Dermis blood vessel endothelial cell (primary cell): ENCODE data around the gene OR2H2. TPM values are rescaled to one million over a fixed set of nuclear protein-coding genes. Genes with fewer than 3 reads are reported as not detected.

Experiments used
- DNase-seq: peaks from one replicate; pipeline ENCODE4 v3.0.0; 2010
- total RNA-seq: library from RNA; depleted of rRNA; stranded (reverse); fragments of >200 nt; gene quantifications from 2 replicates; pipeline ENCODE4 v1.2.3, GENCODE V29; 2014

The OR2H2 gene
- total RNA-seq, result not detected in 2 replicates

DNA sequence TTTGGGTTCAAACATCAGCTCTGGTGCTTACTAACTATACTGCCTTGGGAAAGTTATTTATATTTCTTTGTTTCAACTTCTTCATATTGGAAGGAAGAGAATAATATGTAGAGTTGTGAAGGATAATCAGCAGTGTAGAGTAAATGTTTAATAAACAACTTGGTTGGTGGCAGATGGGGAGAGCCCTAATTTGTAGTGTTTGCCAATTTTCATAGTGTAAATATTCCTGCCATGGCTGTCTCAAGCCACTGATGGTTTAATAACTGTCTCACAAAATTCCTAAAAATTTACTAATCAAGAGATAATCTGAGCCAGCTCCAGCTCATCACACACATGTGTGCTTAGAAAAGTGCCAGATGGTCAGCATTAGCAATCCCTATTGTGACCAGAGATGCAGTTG, at the start of gene OR2H2:
TSS of gene OR2H2 (plus strand) at position 301 of the 400 bp plus-strand sequence. CDS start 2,824 bp downstream, outside the sequence.
- no peak for DNase-seq

DNA sequence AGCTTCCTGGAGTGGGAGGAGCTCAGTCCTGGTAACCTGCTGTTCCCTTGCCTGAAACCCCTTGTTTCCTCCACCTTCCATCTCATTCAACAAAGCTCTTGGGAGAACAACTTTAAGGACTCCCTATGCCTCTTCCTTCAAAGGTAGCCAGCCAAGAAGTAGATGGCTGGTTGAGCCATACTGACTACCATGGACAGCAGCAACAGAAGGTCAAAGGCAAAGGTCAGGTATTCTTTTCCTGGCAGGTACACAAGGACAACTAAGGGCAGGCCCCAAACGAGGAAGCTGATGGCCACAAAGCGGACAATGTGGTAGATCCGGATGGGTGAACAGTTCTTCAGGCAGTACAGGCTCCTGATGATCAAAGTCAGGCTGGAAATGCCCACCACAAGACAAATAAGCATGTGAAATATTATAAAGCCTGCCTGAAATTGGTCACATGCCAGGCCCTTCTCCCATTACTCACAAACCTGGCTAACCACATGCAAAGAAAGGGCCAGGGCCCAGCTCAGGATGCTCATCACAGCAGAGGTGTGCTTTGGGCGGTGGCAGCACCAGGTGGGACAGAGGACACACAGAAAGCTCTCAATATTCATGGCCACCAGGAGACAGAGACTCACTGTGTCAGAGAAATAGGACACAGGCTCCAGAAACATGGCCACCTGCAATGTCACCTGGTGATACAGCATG, 47.1 kb upstream of the OR2H2 start:
- DNase-seq, result no peak

DNA sequence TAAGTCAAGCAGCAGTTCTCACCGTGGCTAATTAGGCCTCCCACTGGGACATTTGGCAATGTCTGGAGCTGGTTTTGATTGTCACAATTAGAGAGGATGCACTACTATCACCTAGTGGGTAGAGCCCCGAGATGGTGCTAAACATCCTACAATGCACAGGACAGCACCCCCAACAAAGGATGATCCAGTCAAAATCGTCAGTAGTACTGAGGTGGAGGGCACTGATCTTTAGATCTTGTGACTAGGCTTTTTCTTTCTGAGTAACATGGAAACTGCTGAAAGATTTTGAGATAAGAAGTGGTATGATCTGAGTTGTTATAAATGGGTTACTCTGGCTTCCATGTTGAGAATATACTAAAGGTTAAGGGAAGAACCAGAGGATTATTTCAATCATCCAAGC, 37.3 kb upstream of the OR2H2 start:
- DNase-seq, result no peak

DNA sequence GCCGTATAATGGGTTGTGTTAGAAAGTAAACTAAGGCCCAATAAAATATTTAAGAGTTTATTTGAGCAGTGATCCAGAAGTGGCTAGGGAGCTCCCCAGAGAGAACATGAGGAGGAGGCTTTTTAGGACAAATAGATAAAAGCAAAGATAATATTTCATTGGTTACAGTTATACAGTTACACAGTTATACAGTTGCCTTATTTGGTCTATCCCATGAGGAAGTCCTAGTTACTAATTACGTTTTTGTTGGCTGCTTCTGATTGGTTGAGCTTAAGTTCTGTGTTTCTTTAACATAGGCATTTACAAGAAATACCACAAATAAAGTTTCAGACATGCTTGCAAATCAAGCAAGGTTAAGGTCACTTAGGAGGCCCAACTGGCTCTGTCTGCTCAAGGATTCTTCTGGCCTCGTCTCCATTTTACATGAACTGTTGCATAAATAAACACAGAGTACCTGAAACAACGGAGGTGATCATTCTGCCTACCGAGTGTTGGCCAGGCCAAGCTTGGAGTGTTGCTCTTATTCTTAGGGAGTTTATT, 32.3 kb upstream of the OR2H2 start:
- DNase-seq, result peak; percentile 72

DNA sequence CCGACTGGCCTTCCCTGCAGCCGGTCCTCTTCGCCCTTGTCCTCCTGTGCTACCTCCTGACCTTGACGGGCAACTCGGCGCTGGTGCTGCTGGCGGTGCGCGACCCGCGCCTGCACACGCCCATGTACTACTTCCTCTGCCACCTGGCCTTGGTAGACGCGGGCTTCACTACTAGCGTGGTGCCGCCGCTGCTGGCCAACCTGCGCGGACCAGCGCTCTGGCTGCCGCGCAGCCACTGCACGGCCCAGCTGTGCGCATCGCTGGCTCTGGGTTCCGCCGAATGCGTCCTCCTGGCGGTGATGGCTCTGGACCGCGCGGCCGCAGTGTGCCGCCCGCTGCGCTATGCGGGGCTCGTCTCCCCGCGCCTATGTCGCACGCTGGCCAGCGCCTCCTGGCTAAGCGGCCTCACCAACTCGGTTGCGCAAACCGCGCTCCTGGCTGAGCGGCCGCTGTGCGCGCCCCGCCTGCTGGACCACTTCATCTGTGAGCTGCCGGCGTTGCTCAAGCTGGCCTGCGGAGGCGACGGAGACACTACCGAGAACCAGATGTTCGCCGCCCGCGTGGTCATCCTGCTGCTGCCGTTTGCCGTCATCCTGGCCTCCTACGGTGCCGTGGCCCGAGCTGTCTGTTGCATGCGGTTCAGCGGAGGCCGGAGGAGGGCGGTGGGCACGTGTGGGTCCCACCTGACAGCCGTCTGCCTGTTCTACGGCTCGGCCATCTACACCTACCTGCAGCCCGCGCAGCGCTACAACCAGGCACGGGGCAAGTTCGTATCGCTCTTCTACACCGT, 31.5 kb upstream of the OR2H2 start:
- DNase-seq, result peak; percentile 14

DNA sequence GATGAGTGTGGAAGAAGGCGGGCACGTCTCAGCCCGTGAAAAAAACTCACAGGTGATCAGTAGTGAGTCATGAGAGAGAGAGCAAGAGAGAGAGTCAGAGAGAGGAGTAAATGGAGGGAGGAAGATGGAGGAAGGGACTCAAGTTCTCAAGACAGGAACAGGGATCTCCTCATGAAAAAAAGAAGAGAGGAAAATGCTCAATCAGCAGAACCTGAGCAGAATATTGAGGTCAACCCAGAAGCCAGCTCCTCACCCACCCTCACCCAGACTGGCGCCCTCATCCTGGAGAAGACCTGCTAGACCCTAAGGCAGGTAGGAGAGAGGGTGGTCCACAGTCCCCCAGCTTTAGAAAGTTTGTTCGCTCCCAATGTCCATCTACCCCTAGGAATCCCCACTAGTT, 30.2 kb upstream of the OR2H2 start:
- DNase-seq, result no peak

DNA sequence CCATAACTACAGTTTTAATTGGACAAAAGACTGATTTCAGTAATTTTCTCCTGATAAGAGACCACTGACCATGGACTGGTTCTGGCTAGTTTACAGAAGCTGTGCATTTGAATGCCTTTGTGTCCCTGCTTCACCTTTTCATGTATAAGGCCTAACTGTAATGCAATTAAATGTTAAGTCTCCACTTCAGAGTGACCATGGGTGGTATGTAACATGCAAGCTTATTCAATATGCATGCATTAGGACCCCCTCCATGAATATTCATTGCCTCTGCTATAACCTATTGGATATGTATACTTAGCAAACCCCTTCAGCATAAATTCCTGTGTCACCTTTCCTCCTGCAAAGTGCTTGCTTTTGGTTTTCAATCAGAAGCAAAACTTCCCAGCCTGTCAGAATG, 27.6 kb upstream of the OR2H2 start:
- no peak for DNase-seq

DNA sequence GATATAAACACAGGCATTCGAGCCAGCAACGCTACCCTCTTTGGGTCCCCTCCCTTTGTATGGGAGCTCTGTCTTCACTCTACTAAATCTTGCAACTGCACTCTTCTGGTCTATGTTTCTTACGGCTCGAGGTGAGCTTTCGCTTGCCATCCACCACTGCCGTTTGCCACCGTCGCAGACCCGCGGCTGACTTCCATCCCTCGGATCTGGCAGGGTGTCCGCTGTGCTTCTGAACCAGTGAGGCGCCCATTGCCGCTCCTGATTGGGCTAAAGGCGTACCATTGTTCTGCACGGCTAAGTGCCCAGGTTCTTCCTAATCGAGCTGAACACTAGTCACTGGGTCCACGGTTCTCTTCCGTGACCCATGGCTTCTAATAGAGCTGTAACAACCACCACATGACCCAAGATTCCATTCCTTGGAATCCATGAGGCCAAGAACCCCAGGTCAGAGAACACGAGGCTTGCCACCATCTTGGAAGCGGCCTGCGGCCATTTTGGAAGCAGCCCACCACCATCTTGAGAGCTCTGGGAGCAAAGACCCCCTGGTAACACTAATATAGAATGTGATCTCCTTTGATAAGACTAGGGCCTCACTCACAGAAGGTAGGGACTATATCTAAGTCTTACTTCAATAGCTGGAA, 26.4 kb upstream of the OR2H2 start:
- DNase-seq, result no peak

DNA sequence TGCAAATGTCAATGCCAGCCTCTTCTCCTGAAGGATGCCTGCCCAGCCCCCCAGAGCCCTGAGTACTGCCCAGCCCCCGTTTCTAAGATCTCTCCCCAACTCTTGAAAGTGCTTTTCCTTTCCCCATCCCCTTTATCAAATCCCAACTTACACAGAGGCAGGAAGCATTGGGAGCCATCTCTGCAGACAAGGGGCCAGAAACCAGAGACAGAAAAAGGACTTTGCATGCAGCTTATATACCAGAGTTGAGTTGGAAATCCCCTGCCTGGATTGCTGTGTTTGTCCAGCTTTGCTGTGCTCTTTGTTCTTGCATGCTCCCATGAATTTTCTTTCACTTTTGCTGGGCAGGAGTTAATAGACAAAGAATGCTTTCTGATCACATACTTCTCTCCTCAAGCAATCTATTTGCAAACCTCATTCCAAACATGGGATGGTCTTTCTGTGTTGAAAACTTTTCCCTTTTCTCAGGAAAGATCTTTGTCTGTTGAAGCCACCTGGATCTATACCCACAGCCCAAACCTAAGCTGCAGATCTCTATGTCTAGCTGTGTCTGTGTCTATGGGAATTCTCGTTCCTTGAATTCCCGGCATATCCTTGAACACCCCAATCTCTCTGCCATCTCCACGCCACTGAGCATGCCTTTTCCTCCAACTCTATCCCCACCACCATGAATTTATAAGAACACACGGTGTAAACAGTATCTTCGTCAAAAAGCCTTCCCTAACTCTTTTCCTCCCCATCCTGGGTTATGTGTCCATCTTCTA, 25.2 kb upstream of the OR2H2 start, which contains the start of gene UBD:
TSS of gene UBD (minus strand) at position 209 of the 764 bp plus-strand sequence. CDS start at position 178, 31 bp downstream.
- no peak for DNase-seq

DNA sequence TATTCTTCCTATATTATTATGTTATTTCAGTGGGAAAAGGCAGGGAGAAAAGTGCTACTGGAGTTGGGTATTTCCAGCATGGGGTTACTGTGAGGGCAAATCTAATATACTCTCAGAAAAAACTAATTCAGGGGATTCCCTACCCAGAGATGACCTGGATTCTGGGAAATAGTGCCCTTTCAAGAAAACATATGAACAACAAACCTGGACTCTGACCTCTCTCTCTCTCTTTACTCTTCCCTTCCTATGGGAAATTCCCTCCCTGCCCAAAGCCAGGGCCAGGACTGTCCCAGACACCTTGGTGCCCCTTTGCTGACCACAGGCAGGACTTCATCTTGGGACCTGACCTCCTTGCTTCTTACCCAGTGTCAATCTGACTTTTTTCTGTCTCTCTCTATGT, 23.8 kb upstream of the OR2H2 start:
- DNase-seq, result no peak

DNA sequence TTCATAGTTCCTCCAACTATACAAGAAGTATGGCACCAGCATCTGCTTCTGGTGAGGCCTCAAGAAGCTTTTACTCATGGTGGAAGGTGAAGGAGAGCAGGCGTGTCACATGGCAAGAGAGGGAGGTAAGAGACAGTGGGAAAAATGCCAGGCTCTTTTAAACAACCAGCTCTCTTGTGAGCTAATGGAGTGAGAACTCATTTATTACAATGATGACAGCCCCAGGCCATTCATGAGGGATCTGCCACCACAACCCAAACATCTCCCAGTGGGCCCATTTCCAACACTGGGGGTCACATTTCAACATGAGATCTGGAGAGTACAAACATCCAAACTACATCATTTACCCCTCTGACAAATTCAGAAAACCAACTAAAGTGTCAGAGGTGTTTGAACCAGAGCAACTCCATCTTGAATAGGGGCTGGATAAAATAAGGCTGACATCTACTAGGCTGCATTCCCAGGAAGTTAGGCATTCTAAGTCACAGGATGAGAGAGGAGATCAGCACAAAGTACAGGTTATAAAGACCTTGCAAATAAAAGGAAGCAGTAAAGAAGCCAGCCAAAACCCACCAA, 23.2 kb upstream of the OR2H2 start:
- DNase-seq, result no peak

DNA sequence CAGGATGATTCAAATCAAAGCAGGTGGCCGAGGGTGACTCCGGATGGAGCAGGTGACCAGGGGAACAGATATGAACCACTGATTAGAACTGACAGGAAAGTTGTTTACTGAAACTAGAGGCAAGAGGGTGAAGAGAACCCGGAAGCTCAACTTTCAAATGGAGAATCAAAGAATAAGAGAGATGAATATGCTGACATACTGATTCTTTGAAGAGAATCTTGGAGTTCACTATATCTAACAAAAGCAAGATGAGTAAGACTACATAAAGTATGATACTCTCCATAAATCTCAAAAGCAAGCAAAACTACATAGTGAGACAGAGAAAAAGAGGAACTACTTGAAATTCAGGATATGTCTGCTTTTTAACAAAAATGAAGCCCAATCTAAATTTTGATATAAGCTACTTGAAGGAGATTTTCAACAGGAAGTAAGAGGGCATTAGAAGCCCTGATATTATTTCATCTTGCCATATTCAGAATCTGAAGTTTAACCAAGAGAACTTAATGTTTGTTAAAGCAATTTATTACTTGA, 21.4 kb upstream of the OR2H2 start:
- DNase-seq, result no peak

DNA sequence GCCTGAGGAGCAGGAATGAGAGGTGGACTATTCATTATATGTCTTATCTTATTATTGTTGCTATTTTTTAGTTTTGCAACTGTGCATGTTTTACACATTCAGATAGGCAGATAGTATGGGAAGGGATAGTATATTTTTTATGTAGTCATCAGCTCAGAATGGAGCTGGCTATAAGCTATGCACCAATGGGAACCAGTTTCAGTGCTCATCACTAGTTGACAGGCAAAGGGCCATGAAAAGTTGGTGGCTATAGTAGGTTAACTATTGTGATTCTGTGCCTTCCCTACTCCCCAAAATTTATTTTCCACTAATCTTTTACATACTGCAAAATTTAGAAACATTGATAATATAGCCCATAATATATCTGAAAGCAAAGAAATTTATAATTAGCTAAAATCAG, 20.0 kb upstream of the OR2H2 start:
- DNase-seq, result no peak

DNA sequence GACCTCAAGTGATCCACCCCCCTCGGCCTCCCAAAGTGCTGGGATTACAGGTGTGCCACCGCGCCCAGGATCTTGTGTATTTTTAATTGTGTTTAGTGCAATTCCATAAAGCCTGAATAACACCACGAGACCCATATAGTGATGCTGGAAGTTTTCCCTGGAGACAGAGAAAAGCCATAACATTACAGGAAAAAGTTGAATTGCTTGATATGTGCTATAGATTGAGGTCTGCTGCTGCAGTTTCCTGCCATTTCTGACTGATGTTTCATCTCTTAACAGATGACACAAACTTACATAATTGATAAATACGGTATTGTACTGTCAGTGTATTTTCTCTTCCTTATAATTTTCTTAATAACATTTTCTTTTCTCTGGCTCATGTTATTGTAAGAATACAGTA, 18.1 kb upstream of the OR2H2 start:
- DNase-seq, result no peak

DNA sequence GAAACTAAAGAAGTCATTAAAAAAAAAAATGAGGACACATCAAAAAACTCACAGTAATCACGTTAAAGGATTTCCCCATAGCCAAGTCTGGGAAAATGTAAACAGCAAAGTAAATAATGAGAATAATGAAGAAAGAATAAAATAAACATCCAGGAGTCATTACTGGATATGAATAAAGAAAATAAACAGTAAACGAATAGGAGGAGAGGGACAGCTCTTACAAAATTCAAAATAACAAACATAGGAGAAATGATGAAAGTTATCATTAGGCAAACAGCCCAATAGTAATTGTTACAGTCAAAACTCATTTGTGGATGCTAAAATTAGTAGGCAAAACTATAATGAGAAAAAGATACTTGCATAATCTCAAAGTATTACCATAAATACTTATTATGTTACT, 17.4 kb upstream of the OR2H2 start:
- no peak for DNase-seq

DNA sequence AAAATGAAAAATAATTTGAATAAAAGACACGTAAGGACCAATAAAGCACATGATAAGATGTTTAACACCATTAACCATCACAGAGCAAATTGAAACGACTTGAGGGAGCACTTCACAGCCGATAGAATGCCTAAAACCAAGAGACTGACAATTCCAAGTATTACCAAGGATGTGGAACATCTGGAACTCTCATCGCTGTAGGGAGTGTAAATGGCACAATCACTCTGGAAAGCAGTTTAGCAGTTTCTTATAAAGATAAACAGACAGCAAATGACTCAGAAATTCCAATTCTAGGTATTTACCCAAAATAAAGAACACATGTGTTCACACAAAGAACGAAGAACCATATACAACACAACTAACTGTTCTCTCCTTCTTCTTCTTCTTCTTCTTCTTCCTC, 16.9 kb upstream of the OR2H2 start:
- DNase-seq, result no peak

DNA sequence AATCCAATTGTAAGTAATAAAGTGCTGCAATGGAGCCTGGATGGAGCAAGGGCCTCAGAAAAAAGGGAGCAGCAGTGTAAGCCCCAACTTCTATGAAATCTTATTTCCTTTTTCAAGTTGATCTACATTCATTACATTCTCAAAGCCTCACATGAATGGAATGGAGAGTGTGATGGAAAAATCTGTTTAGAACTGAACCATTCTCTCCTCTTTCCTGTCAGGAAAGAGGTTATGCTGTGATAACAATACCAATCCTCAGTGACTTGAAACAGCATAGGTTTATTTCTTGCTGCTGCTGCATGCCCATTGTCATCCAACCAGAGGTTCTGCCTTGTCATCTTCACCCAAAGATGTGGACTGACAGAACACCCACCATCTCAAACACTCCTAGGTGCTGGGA, 8.9 kb upstream of the OR2H2 start:
- no peak for DNase-seq

DNA sequence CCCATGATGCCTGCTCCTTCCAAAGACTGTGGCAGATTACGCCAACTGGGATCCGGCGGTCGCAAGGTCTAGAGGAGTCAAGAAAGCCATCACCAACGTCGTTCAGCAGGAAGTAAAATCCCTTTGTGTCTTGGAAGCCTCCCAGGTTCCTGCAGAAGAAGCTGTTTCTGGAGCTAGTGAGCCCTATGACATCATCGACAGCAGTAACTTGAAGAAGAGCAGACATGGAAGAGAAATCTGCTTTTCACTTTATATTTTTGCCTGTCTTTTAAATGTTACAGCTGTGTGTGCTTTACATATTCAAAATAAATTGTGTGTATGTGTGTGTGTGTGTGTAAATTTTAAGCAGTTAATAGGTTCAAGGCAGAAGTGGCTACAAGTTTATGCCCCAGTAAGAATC, 7.4 kb upstream of the OR2H2 start:
- no peak for DNase-seq

DNA sequence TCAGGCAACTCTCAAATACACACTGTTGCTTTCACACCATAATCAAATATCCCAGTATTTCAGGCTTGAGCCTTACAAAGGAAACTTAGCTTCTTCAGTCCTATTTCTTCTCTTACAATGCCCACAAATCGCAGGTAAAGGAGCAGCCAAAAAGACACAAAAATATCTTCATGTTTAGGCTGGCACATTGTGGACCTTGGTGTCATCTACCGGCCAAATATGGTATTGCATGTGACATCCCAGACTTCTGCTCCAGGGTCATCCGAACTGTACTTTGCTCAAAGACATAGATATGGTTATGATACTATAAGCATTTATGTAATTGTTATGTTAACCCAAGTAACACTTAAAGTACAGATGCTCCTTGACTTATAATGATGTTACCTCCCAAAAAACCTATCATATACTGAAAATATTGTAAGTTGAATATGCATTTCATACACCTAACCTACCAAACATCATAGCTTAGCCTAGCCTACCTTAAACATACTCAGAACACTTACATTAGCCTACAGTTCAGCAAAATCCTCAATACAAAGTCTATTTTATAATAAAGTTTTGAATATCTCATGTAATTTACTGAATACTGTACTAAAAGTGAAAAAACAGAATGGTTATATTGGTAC, 4.6 kb downstream of the OR2H2 start:
- DNase-seq, result peak; percentile 74

DNA sequence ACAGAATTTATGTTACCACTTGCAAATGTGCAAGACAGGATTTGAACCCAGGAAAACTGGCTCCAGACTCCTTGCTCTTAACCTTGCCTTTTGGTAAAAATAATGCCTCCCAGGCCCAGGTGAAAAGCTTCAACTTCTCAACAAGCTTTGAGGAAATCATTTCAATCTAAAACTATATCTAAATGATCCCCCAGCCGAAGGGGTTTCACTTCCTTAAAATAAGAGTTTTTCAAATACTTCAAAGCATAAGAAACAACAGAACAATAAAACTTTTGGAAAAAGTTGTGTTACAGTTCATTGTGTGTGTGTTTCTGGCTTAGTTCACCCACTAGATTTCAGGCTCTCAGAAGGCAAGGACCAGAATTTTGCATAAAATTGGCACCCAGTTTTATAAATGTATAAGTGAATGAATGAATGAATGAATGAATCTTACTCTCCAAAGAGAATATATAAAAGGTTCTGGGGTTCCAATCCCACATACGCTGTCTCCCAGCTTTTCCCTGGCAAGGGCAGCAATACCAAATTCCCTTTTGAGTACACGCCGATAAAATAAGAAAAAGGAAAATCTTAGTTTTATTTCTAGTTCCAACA, 5.4 kb downstream of the OR2H2 start:
- no peak for DNase-seq

DNA sequence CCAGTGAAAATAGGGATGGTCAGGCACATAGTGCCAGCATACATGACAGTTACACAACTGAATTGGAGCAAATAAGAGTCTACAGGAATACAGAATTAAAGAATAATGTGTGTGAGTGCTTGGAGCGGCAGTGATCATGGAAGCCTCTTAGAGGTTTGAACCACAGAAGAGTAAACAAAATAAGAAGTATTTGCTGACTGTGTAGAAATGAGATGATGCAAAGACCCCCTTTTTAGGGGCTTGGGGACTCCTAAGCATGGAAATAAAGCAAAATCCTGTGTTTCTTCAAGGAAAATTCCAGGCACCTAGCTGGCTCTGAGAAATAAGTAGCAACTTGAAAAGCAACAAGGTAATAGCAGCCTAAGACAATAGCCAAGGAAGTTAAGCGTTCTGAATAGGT, 6.8 kb downstream of the OR2H2 start:
- no peak for DNase-seq
